HG03342 (cell line): ENCODE measurements around the gene RPL5.
"Not testable (repeated sequence)": the region's sequence is repeated elsewhere in the genome, so short reads cannot be mapped to it uniquely, and the experiment has no call there.

Experiments
- ATAC-seq: cut with Tn5 transposase; IDR thresholded peaks from one replicate; pipeline ENCODE4 v1.9.1; 2021; ENCODE audit warnings: mild to moderate bottlenecking, moderate library complexity; ENCODE audit not compliant: unreplicated experiment

Gene RPL5

GRCh38 chr1:92831762-92832536 is at the start of gene RPL5:
Gene RPL5 (plus strand): TSS chr1:92832040. CDS start chr1:92832115, 75 bp downstream.
- ATAC-seq: peak; percentile 91

GRCh38 chr1:92783550-92783949 is 48.3 kb upstream of the RPL5 start:
- not testable (repeated sequence) for ATAC-seq

- ATAC-seq: no peak
These were observed 47.7 kb upstream of the RPL5 start for GRCh38 chr1:92784021-92784638.

DNA sequence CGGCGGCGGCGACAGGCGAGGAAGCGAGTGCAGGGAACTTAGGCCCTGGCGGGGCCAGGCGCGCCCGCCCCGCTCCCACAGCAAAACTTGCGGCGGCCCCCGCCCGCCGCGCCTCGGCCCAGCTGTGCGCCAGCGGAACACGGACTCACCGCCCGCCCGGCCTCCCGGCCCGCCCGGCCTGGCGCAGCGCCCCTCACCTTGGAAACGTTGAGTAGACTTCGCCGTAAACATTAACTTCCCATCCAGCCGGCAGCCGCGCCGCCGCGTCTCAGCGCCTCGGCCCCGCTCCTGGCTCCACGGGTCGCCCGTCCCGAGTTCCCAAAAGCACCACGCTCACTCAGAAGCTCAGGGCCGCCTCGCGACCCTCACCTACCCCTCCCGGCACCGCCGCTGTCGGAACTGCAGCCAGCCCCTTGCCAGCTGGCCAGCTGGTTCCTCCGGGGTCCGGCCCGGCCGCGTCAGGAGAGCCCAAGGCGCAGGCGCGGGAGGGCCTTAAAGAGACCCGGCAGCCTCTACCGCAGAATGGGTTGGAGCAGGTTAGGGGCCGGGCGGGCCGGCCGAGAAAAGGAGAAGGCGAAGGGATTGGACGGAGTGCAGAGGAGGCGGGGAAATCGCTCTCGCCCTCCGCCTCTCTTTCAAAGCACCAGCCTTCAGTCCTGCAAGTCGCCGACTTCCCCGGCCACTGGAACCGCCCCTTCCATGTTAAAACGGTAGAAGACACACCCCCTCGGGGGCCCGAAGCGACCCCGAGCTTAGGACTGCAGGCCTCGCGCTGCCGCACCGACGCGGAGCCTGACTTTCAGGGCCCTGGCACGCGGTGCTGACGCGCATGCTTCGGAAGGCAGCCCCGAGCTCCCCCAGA is 47.0 kb upstream of the RPL5 start, which contains the start of gene EVI5:
Gene EVI5, minus strand, starts transcription at position 470 of the 862 bp plus-strand sequence. CDS start 48,562 bp downstream, outside the sequence.
- peak; percentile 94 for ATAC-seq

GRCh38 chr1:92786111-92786901 is 45.5 kb upstream of the RPL5 start:
- no peak for ATAC-seq

DNA sequence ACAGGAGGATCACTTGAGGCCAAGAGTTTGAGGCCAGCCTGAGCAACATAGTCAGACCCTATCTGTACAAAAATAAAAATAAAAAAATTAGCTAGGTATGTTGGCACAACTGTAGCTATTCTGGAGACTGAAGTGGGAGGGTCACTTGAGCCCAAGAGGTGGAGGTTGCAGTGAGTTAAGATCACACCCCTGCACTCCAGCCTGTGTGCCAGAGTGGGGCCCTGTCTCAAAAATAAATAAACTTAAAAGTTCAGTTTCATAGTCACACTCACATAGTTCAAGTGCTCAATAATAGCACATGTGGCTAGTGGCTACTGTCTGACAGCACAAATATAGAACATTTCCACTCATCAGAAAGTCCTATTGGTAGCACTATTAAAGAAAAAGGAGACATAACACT is 41.8 kb upstream of the RPL5 start:
- no peak for ATAC-seq

DNA sequence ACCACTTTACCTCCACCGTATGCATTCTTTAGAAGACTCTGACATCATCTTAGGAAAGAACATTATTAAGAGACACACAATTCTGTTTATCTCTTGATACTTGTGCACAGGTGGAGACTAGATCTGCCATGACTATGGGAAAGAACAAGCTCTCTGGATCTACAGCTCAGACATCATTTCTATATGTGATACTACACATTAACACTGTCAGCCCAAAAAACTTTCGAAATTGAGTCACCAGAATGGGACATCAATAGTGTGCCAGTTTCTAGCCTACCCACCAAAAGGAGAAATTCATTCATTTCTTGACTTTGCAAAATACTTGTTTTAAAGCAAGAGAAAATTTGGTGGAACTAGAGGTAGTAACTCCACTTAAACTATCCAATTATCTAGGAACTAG is 41.0 kb upstream of the RPL5 start:
- no peak for ATAC-seq

DNA sequence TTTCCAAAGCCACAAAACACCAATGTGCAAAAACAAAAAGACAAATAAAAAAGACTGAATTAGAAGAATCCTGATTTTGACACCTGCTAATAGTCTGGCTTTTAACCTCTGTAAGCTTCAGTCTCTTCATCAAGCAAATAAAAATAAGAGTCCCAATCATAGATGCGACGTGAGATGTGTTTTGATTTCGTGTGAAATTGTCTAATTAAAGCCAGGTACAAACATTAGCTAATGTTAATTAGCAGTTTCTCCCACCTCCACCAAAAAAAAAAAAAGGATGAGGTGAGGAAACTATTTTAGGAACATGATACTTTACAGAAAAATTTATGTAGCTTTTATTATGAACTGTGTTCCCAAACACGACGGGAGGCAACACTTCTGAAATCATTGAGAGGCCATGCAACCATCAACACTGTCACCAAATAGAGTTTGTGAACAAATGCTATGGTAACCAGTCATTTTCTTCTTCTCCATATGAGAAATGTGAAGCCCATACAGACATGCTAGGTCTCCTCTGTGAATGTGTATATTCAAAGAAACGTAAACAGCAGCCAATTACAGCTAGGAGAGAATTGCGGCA is 40.3 kb upstream of the RPL5 start:
- no peak for ATAC-seq

DNA sequence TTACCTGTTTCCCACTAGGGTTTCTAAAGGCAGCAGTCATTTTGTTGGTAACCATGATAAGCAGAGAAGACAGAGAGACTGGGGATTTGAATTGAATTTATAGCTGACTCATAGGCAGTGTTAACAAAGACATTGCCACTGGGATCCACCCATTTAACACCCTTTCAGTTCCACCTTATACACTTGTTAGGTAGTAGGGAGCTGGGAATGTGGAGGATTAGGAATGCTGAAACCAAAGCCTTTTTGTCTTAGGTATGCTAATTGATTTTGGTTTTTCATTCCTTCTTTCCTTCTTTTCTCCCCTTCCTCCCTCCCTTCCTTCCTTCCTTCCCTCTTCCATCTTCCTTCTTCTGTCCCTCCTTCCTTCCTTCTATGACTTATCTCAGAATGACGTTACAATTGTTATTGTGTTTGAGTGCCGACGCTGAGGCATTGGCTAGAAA is 39.5 kb upstream of the RPL5 start:
- no peak for ATAC-seq

DNA sequence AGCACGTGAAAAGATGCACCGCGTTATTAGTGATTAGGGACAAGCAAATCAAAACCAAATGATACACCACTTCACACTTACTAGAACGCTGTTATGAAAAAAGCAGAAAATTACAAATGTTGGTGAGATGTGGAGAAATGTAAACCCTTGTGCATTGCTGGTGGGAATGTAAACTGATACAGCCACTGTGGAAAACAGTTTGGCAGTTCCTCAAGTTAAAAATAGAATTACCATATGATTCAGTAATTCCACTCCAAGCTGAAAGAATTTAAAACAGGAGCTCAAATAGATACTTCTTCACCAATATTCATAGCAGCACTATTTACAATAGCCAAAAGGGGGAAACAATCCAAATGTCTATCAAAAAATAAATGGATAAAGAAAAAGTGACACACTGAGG is 36.7 kb upstream of the RPL5 start:
- no peak for ATAC-seq

DNA sequence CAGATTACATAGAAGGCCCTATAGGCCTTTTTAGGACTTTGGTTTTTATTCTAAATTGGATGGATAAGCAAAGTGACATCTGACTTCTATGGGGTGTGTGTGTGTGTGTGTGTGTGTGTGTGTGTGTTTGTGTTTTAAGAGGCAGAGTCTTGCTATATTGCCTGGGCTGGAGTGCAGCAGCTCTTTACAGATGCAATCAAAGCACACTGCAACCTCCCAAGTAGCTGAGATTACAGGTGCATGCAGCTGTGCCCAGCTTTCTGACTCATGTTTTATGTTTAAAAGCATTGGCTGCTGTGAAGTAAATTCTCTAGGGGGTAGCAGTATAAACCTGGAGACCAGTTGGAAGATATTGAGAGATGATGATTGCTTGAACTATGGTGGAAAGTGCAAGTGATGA is 34.5 kb upstream of the RPL5 start:
- no peak for ATAC-seq

DNA sequence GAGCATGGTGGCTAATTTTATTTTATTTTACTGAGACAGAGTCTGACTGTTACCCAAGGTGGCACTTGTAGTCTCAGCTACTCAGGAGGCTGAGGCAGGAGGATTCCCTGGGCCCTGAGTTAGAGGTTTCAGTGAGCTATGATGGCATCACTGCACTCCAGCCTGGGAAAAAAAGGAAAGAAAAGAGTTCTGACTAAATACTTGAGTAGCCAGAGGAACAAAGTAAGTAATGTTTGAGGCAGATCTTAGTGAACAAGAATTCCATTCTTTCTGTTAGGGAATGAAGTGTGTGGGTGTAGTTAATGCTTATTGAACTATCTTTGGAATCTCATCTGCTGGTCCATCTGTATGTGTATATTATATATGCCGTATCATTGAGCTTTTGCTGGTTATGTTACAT is 33.9 kb upstream of the RPL5 start:
- no peak for ATAC-seq

- no peak for ATAC-seq
These were observed 28.5 kb upstream of the RPL5 start for GRCh38 chr1:92803140-92803887.

DNA sequence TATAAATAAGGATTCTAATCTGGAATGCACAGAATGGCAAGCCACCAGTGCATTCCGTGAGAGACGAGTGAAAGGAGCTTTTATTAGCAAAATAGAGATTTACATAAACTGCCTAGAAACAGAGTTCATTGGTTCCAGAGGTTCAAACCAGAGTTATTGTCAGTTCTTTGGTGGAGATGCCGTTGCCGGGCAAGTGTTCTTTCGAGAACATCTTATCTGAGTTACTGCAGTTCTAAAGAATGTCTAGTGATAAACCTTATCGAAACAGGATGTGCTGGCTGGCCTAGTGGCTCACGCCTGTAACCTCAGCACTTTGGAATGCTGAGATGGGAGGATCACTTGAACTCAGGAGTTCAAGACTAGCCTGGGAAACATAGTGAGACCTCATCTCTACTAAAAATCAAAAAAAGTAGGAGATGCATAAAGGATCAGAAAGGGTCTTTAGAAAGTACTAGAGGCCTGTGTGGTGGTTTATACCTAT is 27.1 kb upstream of the RPL5 start:
- peak; percentile 67 for ATAC-seq

- no peak for ATAC-seq
These were observed 26.6 kb upstream of the RPL5 start for GRCh38 chr1:92805216-92805615.

GRCh38 chr1:92808381-92808780 is 23.5 kb upstream of the RPL5 start:
- ATAC-seq: no peak

GRCh38 chr1:92816732-92817131 is 15.1 kb upstream of the RPL5 start:
- ATAC-seq: no peak

- ATAC-seq: no peak
These were observed 14.6 kb upstream of the RPL5 start for GRCh38 chr1:92817137-92817697.
